Duodenal mucosa (tissue), 2 donors: ENCODE data around the gene SMIM38.
"Not testable (repeated sequence)": the region's sequence is repeated elsewhere in the genome, so short reads cannot be mapped to it uniquely, and the experiment has no call there.

ENCODE experiments used
- H3K27ac ChIP-seq: one replicate; pipeline ENCODE4 v1.7.0; 2013; ENCODE audit warnings: low read depth, low read length
- H3K27me3 ChIP-seq, 2 donors: one replicate each; pipeline ENCODE4 v1.7.0; 2013; ENCODE audit warnings: low read length in 2 of 2, control low read depth in 1 of 2; ENCODE audit not compliant: insufficient read depth in 2 of 2, control insufficient read depth in 1 of 2
- H3K36me3 ChIP-seq, 2 donors: one replicate each; pipeline ENCODE4 v1.7.0; 2013; ENCODE audit warnings: low read length in 2 of 2, control low read depth in 1 of 2; ENCODE audit not compliant: insufficient read depth in 2 of 2, control insufficient read depth in 1 of 2
- H3K4me1 ChIP-seq, 2 donors: one replicate each; pipeline ENCODE4 v1.7.0; 2013; ENCODE audit warnings: low read length in 2 of 2, control low read depth in 1 of 2; ENCODE audit not compliant: insufficient read depth in 2 of 2, control insufficient read depth in 1 of 2
- H3K4me3 ChIP-seq, 2 donors: one replicate each; pipeline ENCODE4 v1.7.0; 2013; ENCODE audit warnings: low read length in 2 of 2, low read depth in 1 of 2
- H3K9ac ChIP-seq, 2 donors: one replicate each; pipeline ENCODE4 v1.7.0; 2013; ENCODE audit warnings: low read length in 2 of 2, low read depth in 1 of 2
- H3K9me3 ChIP-seq, 2 donors: one replicate each; pipeline ENCODE4 v1.7.0; 2013; ENCODE audit warnings: low read length in 2 of 2, control low read depth in 1 of 2; ENCODE audit not compliant: control insufficient read depth in 1 of 2

SMIM38 gene

GRCh38 chr11:69130654-69131053 lies 25.1 kb upstream of the SMIM38 start:
- Histone ChIP-seq H3K4me1 (peaks cover 0 to 4% of the 10 kb centered on the region in 2 donors), H3K27ac (no peak overlapping the region), H3K4me3 (no peak overlapping the region), H3K9ac (no peak overlapping the region), H3K36me3 (no peaks in the 10 kb centered on the region), H3K27me3 (peaks cover 0 to 2% of the 10 kb centered on the region in 2 donors), H3K9me3 (peaks cover 10 to 13% of the 10 kb centered on the region in 2 donors)

GRCh38 chr11:69131121-69131566 lies 24.6 kb upstream of the SMIM38 start:
- peaks cover 0 to 4% of the 10 kb centered on the region in 2 donors for H3K4me1 ChIP-seq
- peaks cover 10 to 13% of the 10 kb centered on the region in 2 donors for H3K9me3 ChIP-seq
- H3K9ac ChIP-seq = no peak overlapping the region
- H3K27me3 ChIP-seq = peaks cover 0 to 2% of the 10 kb centered on the region in 2 donors
- no peaks in the 10 kb centered on the region for H3K36me3 ChIP-seq
- H3K27ac ChIP-seq = no peak overlapping the region
- H3K4me3 ChIP-seq = no peak overlapping the region

GRCh38 chr11:69131644-69132300 lies 24.0 kb upstream of the SMIM38 start:
- Histone ChIP-seq H3K36me3 (no peaks in the 10 kb centered on the region), H3K9ac (no peak overlapping the region), H3K9me3 (peaks cover 10 to 13% of the 10 kb centered on the region in 2 donors), H3K4me3 (no peak overlapping the region), H3K4me1 (peaks cover 0 to 4% of the 10 kb centered on the region in 2 donors), H3K27me3 (peaks cover 0 to 2% of the 10 kb centered on the region in 2 donors), H3K27ac (no peak overlapping the region)

GRCh38 chr11:69132301-69132670 lies 23.4 kb upstream of the SMIM38 start:
- Histone ChIP-seq H3K36me3 (no peaks in the 10 kb centered on the region), H3K4me3 (no peak overlapping the region), H3K27ac (no peak overlapping the region), H3K9me3 (peaks cover 10 to 13% of the 10 kb centered on the region in 2 donors), H3K27me3 (peaks cover 0 to 2% of the 10 kb centered on the region in 2 donors), H3K4me1 (peaks cover 0 to 4% of the 10 kb centered on the region in 2 donors), H3K9ac (no peak overlapping the region)

- no peak overlapping the region for H3K4me3 ChIP-seq
- H3K9me3 ChIP-seq = peaks cover 10% of the 10 kb centered on the region in 2 donors
- H3K36me3 ChIP-seq = no peaks in the 10 kb centered on the region
- no peak overlapping the region for H3K9ac ChIP-seq
- no peak overlapping the region for H3K27ac ChIP-seq
- peaks cover 0 to 2% of the 10 kb centered on the region in 2 donors for H3K27me3 ChIP-seq
- peaks cover 0 to 4% of the 10 kb centered on the region in 2 donors for H3K4me1 ChIP-seq
Observed at GRCh38 chr11:69133251-69133650, 22.5 kb upstream of the SMIM38 start.

GRCh38 chr11:69134182-69134581 lies 21.6 kb upstream of the SMIM38 start:
- H3K9ac ChIP-seq, H3K4me3 ChIP-seq, H3K36me3 ChIP-seq, H3K4me1 ChIP-seq, H3K27me3 ChIP-seq, H3K27ac ChIP-seq, H3K9me3 ChIP-seq: not testable (repeated sequence)

GRCh38 chr11:69134957-69135356 lies 20.8 kb upstream of the SMIM38 start:
- H3K36me3 ChIP-seq = no peaks in the 10 kb centered on the region
- H3K4me3 ChIP-seq = no peak overlapping the region
- H3K27ac ChIP-seq = no peak overlapping the region
- no peak overlapping the region for H3K9ac ChIP-seq
- peaks cover 0 to 2% of the 10 kb centered on the region in 2 donors for H3K27me3 ChIP-seq
- peaks cover 0 to 4% of the 10 kb centered on the region in 2 donors for H3K4me1 ChIP-seq
- peaks cover 6% of the 10 kb centered on the region in 2 donors for H3K9me3 ChIP-seq

- no peak overlapping the region for H3K9ac ChIP-seq
- peaks cover 0 to 2% of the 10 kb centered on the region in 2 donors for H3K27me3 ChIP-seq
- H3K4me3 ChIP-seq = no peak overlapping the region
- H3K36me3 ChIP-seq = no peaks in the 10 kb centered on the region
- H3K9me3 ChIP-seq = peaks cover 6% of the 10 kb centered on the region in 2 donors
- H3K27ac ChIP-seq = no peak overlapping the region
- peaks cover 0 to 4% of the 10 kb centered on the region in 2 donors for H3K4me1 ChIP-seq
Observed at GRCh38 chr11:69135420-69136363, 20.0 kb upstream of the SMIM38 start.

GRCh38 chr11:69136471-69136870 lies 19.3 kb upstream of the SMIM38 start:
- Histone ChIP-seq H3K27me3 (peaks cover 0 to 2% of the 10 kb centered on the region in 2 donors), H3K27ac (no peak overlapping the region)

More at GRCh38 chr11:69136471-69136870, 19.3 kb upstream of the SMIM38 start:
- no peaks in the 10 kb centered on the region for H3K36me3 ChIP-seq
- no peak overlapping the region for H3K4me3 ChIP-seq
- peaks cover 0 to 4% of the 10 kb centered on the region in 2 donors for H3K4me1 ChIP-seq
- peaks cover 6% of the 10 kb centered on the region in 2 donors for H3K9me3 ChIP-seq
- H3K9ac ChIP-seq = no peak overlapping the region
